RWPE2 (cell line): ENCODE measurements around the gene NUB1.

ENCODE experiments used
- ATAC-seq: fragments of 200-7000 bp; cut with Tn5 transposase; 3 replicates; pipeline ENCODE4 v1.9.1; 2021; ENCODE audit warnings: low read depth
- DNase-seq: peaks from one replicate; pipeline ENCODE4 v3.0.0-alpha.2; 2020; ENCODE audit warnings: low spot score
- H3K27ac ChIP-seq: fragments of 450-650 bp; 2 replicates; pipeline ENCODE4 v1.5.1; 2017; ENCODE audit warnings: mild to moderate bottlenecking; ENCODE audit not compliant: poor library complexity, severe bottlenecking
- H3K27me3 ChIP-seq: fragments of 250-450 bp; sonication (Bioruptor Pico); 2 replicates; pipeline ENCODE4 v1.5.1; 2021; ENCODE audit warnings: mild to moderate bottlenecking, moderate library complexity; ENCODE audit not compliant: insufficient read depth, poor library complexity, severe bottlenecking
- H3K36me3 ChIP-seq: fragments of 250-450 bp; sonication (Bioruptor Pico); 2 replicates; pipeline ENCODE4 v1.5.1; 2020; ENCODE audit warnings: low read depth, mild to moderate bottlenecking, moderate library complexity
- H3K4me1 ChIP-seq: fragments of 250-450 bp; sonication (Bioruptor Pico); 2 replicates; pipeline ENCODE4 v1.5.1; 2021; ENCODE audit warnings: mild to moderate bottlenecking, moderate library complexity; ENCODE audit not compliant: insufficient read depth, poor library complexity, severe bottlenecking
- H3K4me3 ChIP-seq: fragments of 250-450 bp; sonication (Bioruptor Pico); 2 replicates; pipeline ENCODE4 v1.5.1; 2021; ENCODE audit warnings: mild to moderate bottlenecking, moderate library complexity; ENCODE audit not compliant: severe bottlenecking
- H3K9me3 ChIP-seq: fragments of 250-450 bp; sonication (Bioruptor Pico); 2 replicates; pipeline ENCODE4 v1.5.1; 2021; ENCODE audit warnings: mild to moderate bottlenecking, moderate library complexity; ENCODE audit not compliant: severe bottlenecking
- CTCF ChIP-seq: fragments of 450-650 bp; IDR thresholded peaks from one replicate; pipeline ENCODE4 v1.5.1; 2017; ENCODE audit warnings: mild to moderate bottlenecking, moderate library complexity; ENCODE audit not compliant: poor library complexity, severe bottlenecking

The NUB1 gene

DNA sequence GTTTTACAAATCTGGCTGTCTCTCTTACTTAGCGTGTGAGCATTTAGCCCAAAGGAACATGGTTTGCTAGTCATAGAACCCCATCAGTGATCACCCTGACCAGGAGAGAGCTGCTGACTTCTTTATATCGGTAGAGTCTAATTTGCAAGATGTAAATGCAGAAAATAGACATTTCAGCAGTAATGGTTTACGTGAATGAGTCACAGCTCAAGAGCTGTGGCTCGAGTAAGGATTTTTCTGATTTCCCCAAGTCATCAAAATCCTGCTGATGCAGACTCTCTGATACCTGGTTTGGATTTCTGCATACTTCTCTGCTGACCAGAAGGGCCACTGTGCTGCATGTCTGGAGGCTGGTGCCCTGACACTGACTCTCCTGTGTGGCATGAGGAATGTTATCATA lies 25.7 kb downstream of the NUB1 start:
- Histone ChIP-seq H3K36me3 (peaks cover 35% of the 10 kb centered on the region), H3K4me3 (no peak overlapping the region), H3K27me3 (no peaks in the 10 kb centered on the region), H3K4me1 (peaks cover 3% of the 10 kb centered on the region), H3K9me3 (no peaks in the 10 kb centered on the region), H3K27ac (no peak overlapping the region)
- no peak for ATAC-seq
- DNase-seq: no peak
- no peak for TF ChIP-seq CTCF

- DNase-seq: peak; percentile 66
- H3K36me3 ChIP-seq: peaks cover 34% of the 10 kb centered on the region
- peaks cover 3% of the 10 kb centered on the region for H3K4me1 ChIP-seq
- peak; percentile 99 for ATAC-seq
- H3K9me3 ChIP-seq: no peaks in the 10 kb centered on the region
- no peaks in the 10 kb centered on the region for H3K27me3 ChIP-seq
- TF ChIP-seq CTCF: peak; percentile 95
- H3K27ac ChIP-seq: no peak overlapping the region
- H3K4me3 ChIP-seq: no peak overlapping the region
These were observed 26.5 kb downstream of the NUB1 start for GRCh38 chr7:151368136-151368571.

DNA sequence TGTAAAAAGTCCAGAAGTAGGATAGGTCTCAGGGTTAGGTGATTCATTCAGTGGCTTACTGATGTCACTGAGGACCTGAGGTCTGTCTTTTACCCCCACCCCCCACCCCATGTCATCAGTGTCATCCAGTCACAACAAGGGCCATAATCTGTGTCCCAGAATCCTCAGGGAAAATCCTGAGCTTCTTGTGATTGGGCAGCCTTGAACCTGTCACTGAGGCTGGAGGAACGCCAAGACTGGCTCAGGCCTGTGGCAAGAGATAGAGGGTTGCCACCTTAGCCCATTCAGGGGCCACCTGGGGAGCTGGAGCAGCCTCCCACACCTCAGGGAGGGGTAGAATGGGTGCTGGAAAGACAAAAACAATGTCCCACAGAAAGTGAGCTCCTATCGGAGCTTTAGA lies 29.7 kb downstream of the NUB1 start:
- H3K27me3 ChIP-seq: no peaks in the 10 kb centered on the region
- peaks cover 3% of the 10 kb centered on the region for H3K4me1 ChIP-seq
- DNase-seq (no peak), ATAC-seq (no peak)
- H3K36me3 ChIP-seq: peaks cover 34% of the 10 kb centered on the region
- H3K27ac ChIP-seq: no peak overlapping the region
- H3K9me3 ChIP-seq: no peaks in the 10 kb centered on the region
- H3K4me3 ChIP-seq: no peak overlapping the region
- no peak for TF ChIP-seq CTCF

GRCh38 chr7:151372612-151373265 lies 31.1 kb downstream of the NUB1 start:
- Histone ChIP-seq H3K4me1 (peaks cover 3% of the 10 kb centered on the region), H3K36me3 (peaks cover 35% of the 10 kb centered on the region), H3K27ac (no peak overlapping the region), H3K4me3 (no peak overlapping the region), H3K9me3 (no peaks in the 10 kb centered on the region), H3K27me3 (no peaks in the 10 kb centered on the region)
- DNase-seq (no peak), ATAC-seq (no peak)
- no peak for TF ChIP-seq CTCF

- Histone ChIP-seq H3K4me3 (no peak overlapping the region), H3K27me3 (no peaks in the 10 kb centered on the region), H3K4me1 (no peaks in the 10 kb centered on the region), H3K27ac (no peak overlapping the region), H3K36me3 (peaks cover 28% of the 10 kb centered on the region), H3K9me3 (no peaks in the 10 kb centered on the region)
- ATAC-seq (no peak), DNase-seq (no peak)
- no peak for TF ChIP-seq CTCF
These were observed 32.0 kb downstream of the NUB1 start for GRCh38 chr7:151373599-151373998.
